IMR-90 (cell line): Measurements from ENCODE around the gene CEP78. TPM values are rescaled to one million over a fixed set of nuclear protein-coding genes. Genes with fewer than 3 reads are reported as not detected.
A peak's percentile ranks its signal among the peaks of the same experiment; 100 is the strongest.

Experiments
- ATAC-seq: fragments of 200-7000 bp; cut with Tn5 transposase; 2 replicates; pipeline ENCODE4 v1.9.1; 2020; ENCODE audit warnings: low read depth, mild to moderate bottlenecking, moderate library complexity
- BruUV-seq: library from RNA; stranded (reverse); fragments of 400-500 nt; replicated peaks from 2 replicates; lab custom pipeline; 2021; lab: Mats Ljungman, UMichigan
- CTCF ChIA-PET: fragments of 300-600 bp; formaldehyde crosslinking; extraction: SDS; loops from one replicate; lab custom pipeline; 2021; ENCODE audit warnings: antibody characterized with exemption; lab: Yijun Ruan, JAX
- POLR2A ChIA-PET: fragments of 300-600 bp; sonication (Branson Sonifier 250); formaldehyde crosslinking; loops from one replicate; lab custom pipeline; 2022; ENCODE audit warnings: antibody characterized with exemption; ENCODE audit not compliant: unreplicated experiment; lab: Charles Lee
- DNase-seq: peaks from one replicate; pipeline ENCODE4 v3.0.0; 2013
- H2AFZ ChIP-seq: replicated peaks from 2 replicates; pipeline ENCODE3; 2013; ENCODE audit warnings: low read length, mild to moderate bottlenecking; ENCODE audit not compliant: poor library complexity
- H2AK5ac ChIP-seq: 2 replicates; pipeline ENCODE4 v1.6.1; 2013; ENCODE audit warnings: low read depth, low read length, inconsistent platforms
- H2AK9ac ChIP-seq: replicated peaks from 2 replicates; pipeline ENCODE3; 2013; ENCODE audit warnings: mild to moderate bottlenecking, low read depth, low read length, moderate library complexity; ENCODE audit not compliant: poor library complexity
- H2BK120ac ChIP-seq: 2 replicates; pipeline ENCODE4 v1.6.1; 2013; ENCODE audit warnings: low read depth, low read length, inconsistent platforms
- H2BK15ac ChIP-seq: 3 replicates; pipeline ENCODE4 v1.6.1; 2013; ENCODE audit warnings: low read depth, low read length, inconsistent platforms
- H2BK20ac ChIP-seq: 2 replicates; pipeline ENCODE4 v1.6.1; 2013; ENCODE audit warnings: low read depth, mild to moderate bottlenecking, inconsistent platforms, low read length, moderate library complexity
- H2BK5ac ChIP-seq: 2 replicates; pipeline ENCODE4 v1.6.1; 2013; ENCODE audit warnings: mild to moderate bottlenecking, low read depth, low read length, inconsistent platforms; ENCODE audit not compliant: poor library complexity, severe bottlenecking
- H3K14ac ChIP-seq: replicated peaks from 2 replicates; pipeline ENCODE4 v1.6.1; 2013; ENCODE audit warnings: low read depth, low read length, inconsistent platforms
- H3K18ac ChIP-seq: 2 replicates; pipeline ENCODE4 v1.6.1; 2013; ENCODE audit warnings: low read depth, low read length, control low read depth
- H3K23ac ChIP-seq: 2 replicates; pipeline ENCODE4 v1.6.1; 2013; ENCODE audit warnings: low read depth, low read length, inconsistent platforms
- H3K27ac ChIP-seq: 2 replicates; pipeline ENCODE4 v1.5.1; 2013; ENCODE audit warnings: mild to moderate bottlenecking, control low read depth, low read length; ENCODE audit not compliant: insufficient read depth
- H3K27me3 ChIP-seq: 2 replicates; pipeline ENCODE4 v1.6.1; 2013; ENCODE audit warnings: low read length; ENCODE audit not compliant: control insufficient read depth, insufficient read depth
- H3K36me3 ChIP-seq: 2 replicates; pipeline ENCODE4 v1.6.1; 2013; ENCODE audit warnings: low read length, mixed read lengths; ENCODE audit not compliant: control insufficient read depth, insufficient read depth
- H3K4ac ChIP-seq: 2 replicates; pipeline ENCODE4 v1.6.1; 2013; ENCODE audit warnings: low read depth, low read length, inconsistent platforms
- H3K4me1 ChIP-seq: 2 replicates; pipeline ENCODE4 v1.6.1; 2013; ENCODE audit warnings: low read length, mixed read lengths; ENCODE audit not compliant: control insufficient read depth, insufficient read depth
- H3K4me2 ChIP-seq: 2 replicates; pipeline ENCODE4 v1.6.1; 2013; ENCODE audit warnings: low read depth, mild to moderate bottlenecking, control low read depth, low read length, moderate library complexity
- H3K4me3 ChIP-seq: 2 replicates; pipeline ENCODE4 v1.5.1; 2013; ENCODE audit warnings: low read depth, mild to moderate bottlenecking, control low read depth, low read length, moderate library complexity; ENCODE audit not compliant: insufficient read depth
- H3K56ac ChIP-seq: 2 replicates; pipeline ENCODE4 v1.6.1; 2013; ENCODE audit warnings: low read length, inconsistent platforms; ENCODE audit not compliant: insufficient read depth; ENCODE audit errors: extremely low read depth
- H3K79me1 ChIP-seq, 2 experiments: 2 replicates each; pipeline ENCODE4 v1.6.1; 2013; ENCODE audit warnings: low read length in 2 of 2, inconsistent platforms in 1 of 2, low read depth in 1 of 2
- H3K9ac ChIP-seq: 2 replicates; pipeline ENCODE4 v1.6.1; 2013; ENCODE audit warnings: low read depth, low read length, control low read depth
- H3K9me1 ChIP-seq: 2 replicates; pipeline ENCODE4 v1.6.1; 2013; ENCODE audit warnings: low read length, inconsistent platforms; ENCODE audit not compliant: insufficient read depth
- H3K9me3 ChIP-seq: 2 replicates; pipeline ENCODE4 v1.6.1; 2013; ENCODE audit warnings: low read length; ENCODE audit not compliant: control insufficient read depth, insufficient read depth
- H4K20me1 ChIP-seq: 2 replicates; pipeline ENCODE4 v1.6.1; 2013; ENCODE audit warnings: low read length, inconsistent platforms; ENCODE audit not compliant: insufficient read depth
- H4K5ac ChIP-seq: 2 replicates; pipeline ENCODE4 v1.6.1; 2013; ENCODE audit warnings: mild to moderate bottlenecking, low read depth, low read length, control low read depth
- H4K8ac ChIP-seq, 2 experiments: 2 replicates each; pipeline ENCODE4 v1.6.1; 2013; ENCODE audit warnings: low read depth in 2 of 2, low read length in 2 of 2, control low read depth in 1 of 2, inconsistent platforms in 1 of 2
- H4K91ac ChIP-seq: 2 replicates; pipeline ENCODE4 v1.6.1; 2013; ENCODE audit warnings: low read depth, low read length, inconsistent platforms; ENCODE audit not compliant: insufficient read depth
- BHLHE40 ChIP-seq: fragments of 150-350 bp; IDR thresholded peaks from 2 replicates; pipeline ENCODE4 v1.6.1; 2016; ENCODE audit warnings: mild to moderate bottlenecking, low read depth, low read length
- CEBPB ChIP-seq: IDR thresholded peaks from 2 replicates; pipeline ENCODE4 v1.6.1; 2012; ENCODE audit warnings: low read depth, low read length, improper control_type of control experiment
- CHD1 ChIP-seq: IDR thresholded peaks from 2 replicates; pipeline ENCODE4 v1.6.1; 2012; ENCODE audit warnings: low read depth, low read length, improper control_type of control experiment
- FOS ChIP-seq: fragments of 150-350 bp; IDR thresholded peaks from 2 replicates; pipeline ENCODE4 v1.6.1; 2016; ENCODE audit warnings: low read depth, low read length
- MAFK ChIP-seq: IDR thresholded peaks from 2 replicates; pipeline ENCODE4 v1.6.1; 2012; ENCODE audit warnings: low read depth, low read length, improper control_type of control experiment
- MAZ ChIP-seq: IDR thresholded peaks from 2 replicates; pipeline ENCODE4 v1.6.1; 2012; ENCODE audit warnings: low read depth, mild to moderate bottlenecking, low read length, improper control_type of control experiment, moderate library complexity, borderline replicate concordance
- MXI1 ChIP-seq: IDR thresholded peaks from 2 replicates; pipeline ENCODE4 v1.6.1; 2012; ENCODE audit warnings: low read depth, mild to moderate bottlenecking, low read length, moderate library complexity, borderline replicate concordance
- NFE2L2 ChIP-seq: fragments of 150-350 bp; IDR thresholded peaks from 2 replicates; pipeline ENCODE4 v1.6.1; 2016; ENCODE audit warnings: low read depth, mild to moderate bottlenecking, low read length
- POLR2A ChIP-seq: IDR thresholded peaks from 2 replicates; pipeline ENCODE4 v1.6.1; 2012; ENCODE audit warnings: mild to moderate bottlenecking, low read depth, low read length
- RAD21 ChIP-seq: IDR thresholded peaks from 2 replicates; pipeline ENCODE4 v1.6.1; 2012; ENCODE audit warnings: low read length, improper control_type of control experiment
- RCOR1 ChIP-seq: IDR thresholded peaks from 2 replicates; pipeline ENCODE4 v1.6.1; 2012; ENCODE audit warnings: mild to moderate bottlenecking, low read length, improper control_type of control experiment; ENCODE audit not compliant: insufficient replicate concordance
- RFX5 ChIP-seq: IDR thresholded peaks from 2 replicates; pipeline ENCODE4 v1.8.0; 2012; ENCODE audit warnings: low read depth, mild to moderate bottlenecking, low read length, moderate library complexity
- SMC3 ChIP-seq: fragments of 150-350 bp; IDR thresholded peaks from 2 replicates; pipeline ENCODE4 v1.6.1; 2016; ENCODE audit warnings: low read depth, mild to moderate bottlenecking, antibody characterized with exemption, low read length, moderate library complexity
- WGBS, 2 experiments: methylation state at CpG; one replicate each; pipeline versions ENCODE4 v1.1.5 to v1.1.7; 2013; ENCODE audit warnings: missing lambda C conversion rate in 2 of 2; ENCODE audit not compliant: insufficient read length in 1 of 2; ENCODE audit errors: extremely low coverage in 2 of 2; 5-methylcytosine and 5-hydroxymethylcytosine counted together
- dilution Hi-C: fragments of 300-500 bp; cut with HindIII; formaldehyde crosslinking; loops from one replicate; pipeline ENCODE4 v1.14.3; 2018; ENCODE audit warnings: low sequenced_read_pairs; ENCODE audit not compliant: unreplicated experiment
- in situ Hi-C: fragments of 300-500 bp; cut with MboI; formaldehyde crosslinking; loops from 3 replicates; pipeline ENCODE4 v1.14.3; 2019; ENCODE audit warnings: low sequenced_read_pairs, inconsistent platforms, mixed read lengths
- intact Hi-C: fragments of 100-400 bp; cut with micrococcal nuclease; formaldehyde crosslinking; loops from 2 replicates; pipeline ENCODE4 v1.10.0; 2022
- polyA plus RNA-seq, 3 experiments: library from polyadenylated mRNA; depleted of rRNA; stranded (reverse); fragments of >200 nt; gene quantifications; 2 replicates each; pipeline ENCODE4 v1.2.3, GENCODE V29; 2012; ENCODE audit warnings: low replicate concordance in 1 of 3
- total RNA-seq: library from RNA; depleted of rRNA; stranded (reverse); fragments of >200 nt; gene quantifications from 2 replicates; pipeline ENCODE4 v1.2.3, GENCODE V29; 2012
- TF ChIP-seq, protein P1 (sequence below): fragments of 150-350 bp; IDR thresholded peaks from 2 replicates; pipeline ENCODE4 v1.6.1; 2016; ENCODE audit warnings: low read depth, mild to moderate bottlenecking, low read length, moderate library complexity, borderline replicate concordance
- TF ChIP-seq, protein P2 (sequence below): conservative IDR thresholded peaks from 2 replicates; pipeline ENCODE4 v1.5.1; 2012; ENCODE audit warnings: mild to moderate bottlenecking, low read depth, low read length, improper control_type of control experiment
- TF ChIP-seq, protein P3 (sequence below): fragments of 150-350 bp; IDR thresholded peaks from 2 replicates; pipeline ENCODE4 v1.6.1; 2017; ENCODE audit warnings: mild to moderate bottlenecking, antibody characterized with exemption, low read length, low read depth

The CEP78 gene
- total and polyA plus RNA-seq, 2 of the 4 experiments (the other 2 are of a cell fraction) = 9.2 to 18.3 TPM

DNA sequence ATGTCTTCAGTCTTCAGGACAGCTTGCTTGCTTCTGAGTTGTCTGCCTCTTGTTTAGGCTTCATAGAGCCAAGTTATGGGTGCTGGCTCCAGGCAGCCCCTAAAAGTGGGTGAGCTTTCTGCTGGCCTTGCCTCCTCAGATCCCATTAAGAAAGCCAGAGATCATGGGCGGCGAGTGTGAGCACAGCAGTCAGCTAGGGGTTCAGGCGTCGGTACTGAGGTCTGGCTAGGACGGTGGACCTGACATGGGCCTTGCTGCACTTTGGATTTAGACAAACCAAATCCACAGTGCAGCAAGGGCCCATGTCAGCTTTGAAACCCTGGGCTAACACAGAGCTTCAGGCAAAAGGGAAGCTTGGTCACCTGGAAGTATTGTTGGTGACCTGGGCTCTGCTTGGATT, 78.7 kb downstream of the CEP78 start:
- POLR2A ChIA-PET = interaction anchor here (0.6 kb wide), 1 partner anchor 15 kb away, joined by 3 read pairs; no protein-coding TSS in a partner anchor
- H3K9ac ChIP-seq = no peak overlapping the region
- no peak overlapping the region for H2BK120ac ChIP-seq
- in situ Hi-C loops (no loop called here), intact Hi-C loops (no loop called here), dilution Hi-C loops (no loop called here)
- ATAC-seq (peak; percentile 38), DNase-seq (no peak)
- H3K79me1 ChIP-seq = peaks cover 15 to 52% of the 10 kb centered on the region in 2 experiments; a peak in 3 of 4 replicates
- peaks cover 48% of the 10 kb centered on the region for H4K20me1 ChIP-seq
- TF ChIP-seq MAFK = no peak
- TF ChIP-seq MXI1 = no peak
- TF ChIP-seq BHLHE40 = no peak
- no peak for TF ChIP-seq CEBPB
- no peak for TF ChIP-seq CHD1
- no peak for TF ChIP-seq NFE2L2
- TF ChIP-seq, protein P1, sequence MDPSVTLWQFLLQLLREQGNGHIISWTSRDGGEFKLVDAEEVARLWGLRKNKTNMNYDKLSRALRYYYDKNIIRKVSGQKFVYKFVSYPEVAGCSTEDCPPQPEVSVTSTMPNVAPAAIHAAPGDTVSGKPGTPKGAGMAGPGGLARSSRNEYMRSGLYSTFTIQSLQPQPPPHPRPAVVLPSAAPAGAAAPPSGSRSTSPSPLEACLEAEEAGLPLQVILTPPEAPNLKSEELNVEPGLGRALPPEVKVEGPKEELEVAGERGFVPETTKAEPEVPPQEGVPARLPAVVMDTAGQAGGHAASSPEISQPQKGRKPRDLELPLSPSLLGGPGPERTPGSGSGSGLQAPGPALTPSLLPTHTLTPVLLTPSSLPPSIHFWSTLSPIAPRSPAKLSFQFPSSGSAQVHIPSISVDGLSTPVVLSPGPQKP = no peak
- no peak for TF ChIP-seq MAZ
- no peak for TF ChIP-seq RAD21
- TF ChIP-seq SMC3 = no peak
- no peak for TF ChIP-seq RFX5
- TF ChIP-seq POLR2A = no peak
- TF ChIP-seq, protein P2, sequence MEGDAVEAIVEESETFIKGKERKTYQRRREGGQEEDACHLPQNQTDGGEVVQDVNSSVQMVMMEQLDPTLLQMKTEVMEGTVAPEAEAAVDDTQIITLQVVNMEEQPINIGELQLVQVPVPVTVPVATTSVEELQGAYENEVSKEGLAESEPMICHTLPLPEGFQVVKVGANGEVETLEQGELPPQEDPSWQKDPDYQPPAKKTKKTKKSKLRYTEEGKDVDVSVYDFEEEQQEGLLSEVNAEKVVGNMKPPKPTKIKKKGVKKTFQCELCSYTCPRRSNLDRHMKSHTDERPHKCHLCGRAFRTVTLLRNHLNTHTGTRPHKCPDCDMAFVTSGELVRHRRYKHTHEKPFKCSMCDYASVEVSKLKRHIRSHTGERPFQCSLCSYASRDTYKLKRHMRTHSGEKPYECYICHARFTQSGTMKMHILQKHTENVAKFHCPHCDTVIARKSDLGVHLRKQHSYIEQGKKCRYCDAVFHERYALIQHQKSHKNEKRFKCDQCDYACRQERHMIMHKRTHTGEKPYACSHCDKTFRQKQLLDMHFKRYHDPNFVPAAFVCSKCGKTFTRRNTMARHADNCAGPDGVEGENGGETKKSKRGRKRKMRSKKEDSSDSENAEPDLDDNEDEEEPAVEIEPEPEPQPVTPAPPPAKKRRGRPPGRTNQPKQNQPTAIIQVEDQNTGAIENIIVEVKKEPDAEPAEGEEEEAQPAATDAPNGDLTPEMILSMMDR = no peak
- TF ChIP-seq, protein P3, sequence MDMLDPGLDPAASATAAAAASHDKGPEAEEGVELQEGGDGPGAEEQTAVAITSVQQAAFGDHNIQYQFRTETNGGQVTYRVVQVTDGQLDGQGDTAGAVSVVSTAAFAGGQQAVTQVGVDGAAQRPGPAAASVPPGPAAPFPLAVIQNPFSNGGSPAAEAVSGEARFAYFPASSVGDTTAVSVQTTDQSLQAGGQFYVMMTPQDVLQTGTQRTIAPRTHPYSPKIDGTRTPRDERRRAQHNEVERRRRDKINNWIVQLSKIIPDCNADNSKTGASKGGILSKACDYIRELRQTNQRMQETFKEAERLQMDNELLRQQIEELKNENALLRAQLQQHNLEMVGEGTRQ = no peak
- no peak for TF ChIP-seq FOS
- TF ChIP-seq RCOR1 = no peak
- H3K4me1 ChIP-seq = 0 out of 2 replicates have a peak, but pooled peaks cover 2% of the 10 kb centered on the region
- peaks cover 59% of the 10 kb centered on the region for H3K36me3 ChIP-seq
- WGBS, 2 experiments = 100% methylated on average over 3 of the region's 5 CpGs; no CpG with 5 or more reads in 1 of the 2 experiments
- H4K91ac ChIP-seq = no peak overlapping the region
- H4K5ac ChIP-seq = no peak overlapping the region
- CTCF ChIA-PET = no interaction called here
- no peak overlapping the region for H3K4ac ChIP-seq
- no peaks in the 10 kb centered on the region for H3K9me3 ChIP-seq
- no peak overlapping the region for H2BK15ac ChIP-seq
- H2AK5ac ChIP-seq = no peak overlapping the region
- H3K4me3 ChIP-seq = no peak overlapping the region
- no peak overlapping the region for H3K18ac ChIP-seq
- peaks cover 4% of the 10 kb centered on the region; the same call in 1 of the 2 replicates for H3K9me1 ChIP-seq
- H3K23ac ChIP-seq = no peak overlapping the region
- no peak overlapping the region for H3K4me2 ChIP-seq
- no peak overlapping the region for H3K27ac ChIP-seq
- no peak overlapping the region for H3K14ac ChIP-seq
- H2BK20ac ChIP-seq = no peak overlapping the region
- H2AFZ ChIP-seq = no peak overlapping the region
- no peak overlapping the region for H2BK5ac ChIP-seq
- BruUV-seq = no TSS peak
- H3K56ac ChIP-seq = no peak overlapping the region
- no peaks in the 10 kb centered on the region for H3K27me3 ChIP-seq
- H2AK9ac ChIP-seq = no peak overlapping the region
- H4K8ac ChIP-seq = no peak overlapping the region
